ENCODE measurements around the gene FZR1.
"Not testable (repeated sequence)": the region's sequence is repeated elsewhere in the genome, so short reads cannot be mapped to it uniquely, and the experiment has no call there.

FZR1 gene

GRCh38 chr19:3576696-3577443 lies 70.8 kb downstream of the FZR1 start:
- DNase-seq, result no peak

GRCh38 chr19:3577723-3578344 lies 71.7 kb downstream of the FZR1 start:
- DNase-seq, result no peak

GRCh38 chr19:3578390-3578789 lies 72.3 kb downstream of the FZR1 start:
- no peak for DNase-seq

- DNase-seq, result no peak
These were observed 74.2 kb downstream of the FZR1 start for GRCh38 chr19:3580156-3580934.

GRCh38 chr19:3581792-3582191 lies 75.7 kb downstream of the FZR1 start:
- DNase-seq, result not testable (repeated sequence)

GRCh38 chr19:3584036-3584802 lies 78.1 kb downstream of the FZR1 start:
- DNase-seq, result not testable (repeated sequence)

- no peak for DNase-seq
These were observed 79.4 kb downstream of the FZR1 start, which contains the start of gene GIPC3 for GRCh38 chr19:3585301-3586126. Gene GIPC3, plus strand, starts transcription at chr19:3585478. Its CDS starts 120 bp downstream, at chr19:3585598.

GRCh38 chr19:3586127-3586626 lies 80.1 kb downstream of the FZR1 start:
- DNase-seq, result peak; percentile 73

GRCh38 chr19:3586707-3587346 lies 80.7 kb downstream of the FZR1 start:
- no peak for DNase-seq

All from stimulated activated CD8-positive, alpha-beta memory T cell treated with anti-CD3 and anti-CD28 coated beads, Interleukin-4, amount 100 ng/mL, for 48 hours (primary cell).